Smooth muscle cell (in vitro differentiated cells): ENCODE results near the gene TMEM175. TPM values are rescaled to one million over a fixed set of nuclear protein-coding genes. Genes with fewer than 3 reads are reported as not detected.
A peak's percentile ranks its signal among the peaks of the same experiment; 100 is the strongest.

ENCODE experiments used
- DNase-seq: peaks from one replicate; lab custom pipeline; 2025; ENCODE audit not compliant: unreplicated experiment; lab: John Stamatoyannopoulos, UW
- H2AFZ ChIP-seq: fragments of 200-600 bp; sonication (generic); 2 replicates; pipeline ENCODE4 v1.6.0; 2016; ENCODE audit warnings: antibody characterized with exemption, low read depth, mild to moderate bottlenecking
- H3F3A ChIP-seq: fragments of 200-600 bp; sonication (generic); 2 replicates; pipeline ENCODE4 v1.6.0; 2017; ENCODE audit warnings: antibody characterized with exemption, low read depth
- H3K27ac ChIP-seq: fragments of 200-600 bp; sonication (generic); 2 replicates; pipeline ENCODE4 v1.5.1; 2016; ENCODE audit warnings: low read depth, mild to moderate bottlenecking
- H3K27me3 ChIP-seq: fragments of 200-600 bp; sonication (generic); 2 replicates; pipeline ENCODE4 v1.6.1; 2016; ENCODE audit warnings: low read depth, mild to moderate bottlenecking
- H3K36me3 ChIP-seq: fragments of 200-600 bp; sonication (generic); 2 replicates; pipeline ENCODE4 v1.5.1; 2016; ENCODE audit warnings: low read depth
- H3K4me1 ChIP-seq: fragments of 200-600 bp; sonication (generic); 2 replicates; pipeline ENCODE4 v1.5.1; 2016; ENCODE audit warnings: low read depth
- H3K4me2 ChIP-seq: fragments of 200-600 bp; sonication (generic); 2 replicates; pipeline ENCODE4 v1.6.0; 2016; ENCODE audit warnings: mild to moderate bottlenecking
- H3K4me3 ChIP-seq: fragments of 200-600 bp; sonication (generic); 2 replicates; pipeline ENCODE4 v1.5.1; 2016; ENCODE audit warnings: mild to moderate bottlenecking
- H3K79me2 ChIP-seq: fragments of 200-600 bp; sonication (generic); 2 replicates; pipeline ENCODE4 v1.6.0; 2016; ENCODE audit warnings: low read depth, mild to moderate bottlenecking
- H3K9ac ChIP-seq: fragments of 200-600 bp; sonication (generic); 2 replicates; pipeline ENCODE4 v1.6.0; 2016; ENCODE audit warnings: low read depth
- H3K9me3 ChIP-seq: fragments of 200-600 bp; sonication (generic); replicated peaks from 2 replicates; pipeline ENCODE4 v1.5.1; 2016; ENCODE audit warnings: low read depth
- H4K20me1 ChIP-seq: fragments of 200-600 bp; sonication (generic); 2 replicates; pipeline ENCODE4 v1.6.0; 2016; ENCODE audit warnings: low read depth
- WGBS: methylation state at CpG from one replicate; pipeline ENCODE4 v1.1.7; 2016; ENCODE audit warnings: low lambda C conversion rate; 5-methylcytosine and 5-hydroxymethylcytosine counted together
- polyA plus RNA-seq: library from polyadenylated mRNA; unstranded; fragments of >200 nt; fragmentation: Nextera tagmentation; extraction: Ambion mirVana; gene quantifications from 2 replicates; pipeline ENCODE4 v1.2.1, GENCODE V29; 2016
- total RNA-seq: library from RNA; depleted of rRNA; stranded (reverse); fragments of >200 nt; gene quantifications from 2 replicates; pipeline ENCODE4 v1.2.3, GENCODE V29; 2014
- TF ChIP-seq, protein P1 (sequence below): fragments of 200-600 bp; sonication (generic); IDR thresholded peaks from 2 replicates; pipeline ENCODE4 v1.5.1; 2017; ENCODE audit warnings: borderline replicate concordance, mild to moderate bottlenecking, antibody characterized with exemption; ENCODE audit not compliant: insufficient read depth, poor library complexity, severe bottlenecking

Gene TMEM175
- total and polyA plus RNA-seq, 2 experiments from 2014 or later = 20.6 to 27.6 TPM

DNA sequence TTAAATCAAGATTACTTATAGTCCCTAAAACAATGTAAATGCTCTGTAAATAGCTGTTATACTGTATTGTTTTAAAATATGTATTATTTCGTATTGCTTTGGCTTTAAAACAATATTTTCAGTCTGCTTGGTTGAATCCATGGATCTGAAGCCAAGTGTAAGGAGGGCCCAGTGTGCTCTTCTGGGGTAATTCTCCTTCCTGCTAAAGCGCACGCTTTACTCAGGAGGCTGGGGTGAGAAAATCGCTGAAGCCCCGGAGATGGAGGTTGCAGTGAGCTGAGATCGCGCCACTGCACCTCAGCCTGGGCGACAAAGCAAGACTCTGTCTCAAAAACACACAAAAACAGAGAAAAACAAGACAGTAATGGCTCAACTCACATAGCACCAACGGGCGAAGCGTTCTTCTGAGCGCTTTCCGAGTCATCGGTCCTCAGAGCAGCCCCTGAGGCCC lies 54.2 kb downstream of the TMEM175 start:
- Histone ChIP-seq H4K20me1 (no peaks in the 10 kb centered on the region), H3K79me2 (no peaks in the 10 kb centered on the region), H3K27ac (no peak overlapping the region), H3F3A (no peaks in the 10 kb centered on the region), H3K9me3 (no peaks in the 10 kb centered on the region), H2AFZ (peak overlapping the region; percentile 93), H3K9ac (peak overlapping the region; percentile 74), H3K4me1 (peaks cover 18% of the 10 kb centered on the region), H3K36me3 (no peaks in the 10 kb centered on the region), H3K4me3 (peak overlapping the region; percentile 69), H3K4me2 (peak overlapping the region; percentile 90), H3K27me3 (no peaks in the 10 kb centered on the region)
- WGBS = 10% methylated on average over 14 of the region's 14 CpGs
- no peak for DNase-seq
- TF ChIP-seq, protein P1, sequence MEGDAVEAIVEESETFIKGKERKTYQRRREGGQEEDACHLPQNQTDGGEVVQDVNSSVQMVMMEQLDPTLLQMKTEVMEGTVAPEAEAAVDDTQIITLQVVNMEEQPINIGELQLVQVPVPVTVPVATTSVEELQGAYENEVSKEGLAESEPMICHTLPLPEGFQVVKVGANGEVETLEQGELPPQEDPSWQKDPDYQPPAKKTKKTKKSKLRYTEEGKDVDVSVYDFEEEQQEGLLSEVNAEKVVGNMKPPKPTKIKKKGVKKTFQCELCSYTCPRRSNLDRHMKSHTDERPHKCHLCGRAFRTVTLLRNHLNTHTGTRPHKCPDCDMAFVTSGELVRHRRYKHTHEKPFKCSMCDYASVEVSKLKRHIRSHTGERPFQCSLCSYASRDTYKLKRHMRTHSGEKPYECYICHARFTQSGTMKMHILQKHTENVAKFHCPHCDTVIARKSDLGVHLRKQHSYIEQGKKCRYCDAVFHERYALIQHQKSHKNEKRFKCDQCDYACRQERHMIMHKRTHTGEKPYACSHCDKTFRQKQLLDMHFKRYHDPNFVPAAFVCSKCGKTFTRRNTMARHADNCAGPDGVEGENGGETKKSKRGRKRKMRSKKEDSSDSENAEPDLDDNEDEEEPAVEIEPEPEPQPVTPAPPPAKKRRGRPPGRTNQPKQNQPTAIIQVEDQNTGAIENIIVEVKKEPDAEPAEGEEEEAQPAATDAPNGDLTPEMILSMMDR = no peak

DNA sequence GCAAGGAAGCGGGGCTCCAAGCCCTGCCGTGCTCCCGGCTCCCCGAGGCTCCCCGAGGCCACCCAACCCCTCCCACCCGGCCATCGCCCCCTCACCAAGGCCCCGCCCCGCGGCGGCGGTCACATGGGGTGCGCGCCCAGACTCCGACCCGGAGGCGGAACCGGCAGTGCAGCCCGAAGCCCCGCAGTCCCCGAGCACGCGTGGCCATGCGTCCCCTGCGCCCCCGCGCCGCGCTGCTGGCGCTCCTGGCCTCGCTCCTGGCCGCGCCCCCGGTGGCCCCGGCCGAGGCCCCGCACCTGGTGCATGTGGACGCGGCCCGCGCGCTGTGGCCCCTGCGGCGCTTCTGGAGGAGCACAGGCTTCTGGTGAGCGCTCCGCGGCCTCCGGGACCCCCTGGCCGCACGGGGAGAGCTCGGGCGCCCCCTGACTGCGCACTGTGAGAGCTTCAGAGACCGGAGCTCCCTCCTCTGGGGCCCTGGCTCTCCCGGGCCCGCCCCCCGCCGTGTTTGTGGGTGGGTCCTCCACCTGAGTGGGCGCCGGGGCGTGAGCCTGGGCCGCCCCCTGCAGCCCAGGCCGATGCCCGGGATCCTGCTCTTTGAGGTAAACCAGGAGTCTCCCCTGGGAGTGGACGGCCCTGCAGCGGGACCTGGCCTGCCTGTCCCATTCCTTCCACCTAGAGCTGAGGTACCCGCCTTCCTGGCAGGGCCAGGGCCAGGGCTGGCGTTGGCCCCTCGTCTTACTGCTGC lies 54.8 kb downstream of the TMEM175 start, which contains the start of gene IDUA:
TSS of gene IDUA (plus strand) at position 166 of the 745 bp plus-strand sequence. CDS start at position 207, 41 bp downstream.
- 6% methylated on average over 39 of the region's 69 CpGs for WGBS
- DNase-seq = peak; percentile 78
- Histone ChIP-seq H3K27me3 (no peaks in the 10 kb centered on the region), H3K27ac (peak within 1 kb of the TSS; percentile 4), H3K79me2 (no peaks in the 10 kb centered on the region), H2AFZ (peak within 1 kb of the TSS; percentile 93), H3K4me1 (peaks cover 18% of the 10 kb centered on the region), H3K9ac (peak within 1 kb of the TSS; percentile 74), H3K4me3 (peak within 1 kb of the TSS; percentile 69), H3K4me2 (peak within 1 kb of the TSS; percentile 90), H3K9me3 (no peaks in the 10 kb centered on the region), H3K36me3 (no peaks in the 10 kb centered on the region), H3F3A (no peaks in the 10 kb centered on the region), H4K20me1 (no peaks in the 10 kb centered on the region)
- TF ChIP-seq, protein P1 = peak; percentile 32

DNA sequence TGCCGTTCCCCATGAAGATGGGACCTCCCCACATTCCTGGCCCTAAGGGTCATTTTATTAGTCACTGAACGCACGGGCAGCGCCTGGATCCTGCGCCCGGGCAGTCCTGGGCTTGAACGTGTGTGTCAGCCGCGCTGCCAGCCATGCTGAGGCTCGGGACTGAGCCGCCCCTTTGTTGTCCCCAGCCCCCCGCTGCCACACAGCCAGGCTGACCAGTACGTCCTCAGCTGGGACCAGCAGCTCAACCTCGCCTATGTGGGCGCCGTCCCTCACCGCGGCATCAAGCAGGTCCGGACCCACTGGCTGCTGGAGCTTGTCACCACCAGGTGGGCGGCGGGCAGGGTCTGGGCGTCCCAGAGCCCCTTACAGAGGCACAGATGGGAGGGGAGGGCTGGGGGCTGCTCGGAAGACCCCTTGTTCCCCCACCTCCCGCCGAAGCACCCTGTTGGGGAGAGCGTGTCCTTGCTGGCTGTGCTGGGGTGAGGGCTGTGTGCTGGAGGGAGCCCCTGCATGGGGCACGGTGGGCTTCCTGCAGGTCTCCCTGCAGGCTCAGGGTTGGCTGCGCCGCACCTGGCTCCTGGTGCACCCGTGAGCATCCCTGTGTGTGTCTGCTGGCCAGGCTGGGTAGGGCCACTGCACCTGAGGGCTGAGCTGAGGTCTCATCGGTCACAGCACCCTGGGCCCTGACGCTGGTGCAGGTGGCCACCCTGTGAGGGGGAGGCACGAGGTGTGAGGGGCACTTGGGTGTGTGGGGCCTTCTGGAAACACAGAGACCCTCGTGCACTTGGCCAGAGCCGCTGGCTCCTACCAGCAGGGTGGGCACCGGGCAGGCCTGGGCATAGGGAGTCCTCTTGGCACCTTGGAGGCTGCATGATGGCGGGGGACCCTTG lies 55.6 kb downstream of the TMEM175 start:
- Histone ChIP-seq H3K27me3 (no peaks in the 10 kb centered on the region), H3K36me3 (no peaks in the 10 kb centered on the region), H2AFZ (no peak overlapping the region), H3K4me2 (peak overlapping the region; percentile 90), H3K27ac (no peak overlapping the region), H3K79me2 (no peaks in the 10 kb centered on the region), H3F3A (no peaks in the 10 kb centered on the region), H3K9me3 (no peaks in the 10 kb centered on the region), H3K4me3 (peak overlapping the region; percentile 69), H3K4me1 (peaks cover 18% of the 10 kb centered on the region), H3K9ac (peak overlapping the region; percentile 16), H4K20me1 (no peaks in the 10 kb centered on the region)
- TF ChIP-seq, protein P1 = no peak
- DNase-seq = no peak
- WGBS = 85% methylated on average over 33 of the region's 37 CpGs
